HCT116 (cell line): Measurements from ENCODE around the gene COLEC11. TPM values are rescaled to one million over a fixed set of nuclear protein-coding genes. Genes with fewer than 3 reads are reported as not detected.

Experiments
- ATAC-seq: fragments of 200-7000 bp; cut with Tn5 transposase; 2 replicates; pipeline ENCODE4 v1.9.1; 2020; ENCODE audit warnings: mild to moderate bottlenecking, moderate library complexity
- BruUV-seq: library from RNA; stranded (reverse); fragments of 400-500 nt; replicated peaks from 2 replicates; lab custom pipeline; 2021; lab: Mats Ljungman, UMichigan
- CTCF ChIA-PET: fragments of 300-600 bp; sonication (Branson Sonifier 250); formaldehyde crosslinking; loops from one replicate; lab custom pipeline; 2021; ENCODE audit warnings: antibody characterized with exemption; lab: Charles Lee
- POLR2A ChIA-PET: fragments of 300-600, 350-600 bp; sonication (Branson Sonifier 250); formaldehyde crosslinking; loops from one replicate; lab custom pipeline; 2021; ENCODE audit warnings: antibody characterized with exemption; lab: Charles Lee
- RAD21 ChIA-PET, 2 experiments: fragments of 300-600 bp; sonication (Branson Sonifier 250); formaldehyde crosslinking; loops; one replicate each; lab custom pipeline; 2023; ENCODE audit warnings: low total read pairs in 2 of 2; ENCODE audit not compliant: uncharacterized antibody in 2 of 2, unreplicated experiment in 2 of 2, low non-redundant PET in 1 of 2; lab: Charles Lee
- DNase-seq: peaks from one replicate; pipeline ENCODE4 v3.0.0-alpha.2; 2010; ENCODE audit warnings: low read depth, low spot score
- H2AFZ ChIP-seq: fragments of 200-600 bp; shearing (Covaris generic), sonication (generic); 2 replicates; pipeline ENCODE4 v1.6.1; 2017; ENCODE audit warnings: low read depth, mixed run types, mixed read lengths, antibody characterized with exemption, low read length; ENCODE audit not compliant: poor library complexity, severe bottlenecking
- H3K27ac ChIP-seq: 2 replicates; pipeline ENCODE4 v1.5.1; 2012; ENCODE audit warnings: low read depth, low read length
- H3K27me3 ChIP-seq: fragments of 200-600 bp; sonication (generic); 2 replicates; pipeline ENCODE4 v1.6.1; 2016; ENCODE audit warnings: mixed run types, low read length, mixed read lengths; ENCODE audit not compliant: insufficient read depth
- H3K36me3 ChIP-seq, 2 experiments: fragments of 200-500 bp in 1 of 2; fragments of 200-600 bp in 1 of 2; sonication (Bioruptor generic) in 1 of 2; sonication (generic) in 1 of 2; 2 replicates each; pipeline versions ENCODE4 v1.5.1 to v1.6.1; 2014 to 2016; ENCODE audit warnings: low read length in 2 of 2, inconsistent platforms in 1 of 2, mixed read lengths in 1 of 2, mixed run types in 1 of 2; ENCODE audit not compliant: insufficient read depth in 2 of 2, control insufficient read depth in 1 of 2
- H3K4me1 ChIP-seq, 2 experiments: fragments of 200-600 bp in 1 of 2; sonication (generic) in 1 of 2; 2 replicates each; pipeline versions ENCODE4 v1.5.1 to v1.6.1; 2012 to 2017; ENCODE audit warnings: low read length in 2 of 2, inconsistent platforms in 1 of 2, mild to moderate bottlenecking in 1 of 2, mixed read lengths in 1 of 2, mixed run types in 1 of 2, moderate library complexity in 1 of 2; ENCODE audit not compliant: insufficient read depth in 2 of 2, control insufficient read depth in 1 of 2
- H3K4me2 ChIP-seq: fragments of 200-600 bp; sonication (generic); 2 replicates; pipeline ENCODE4 v1.6.1; 2017; ENCODE audit warnings: mixed run types, low read length, mixed read lengths
- H3K4me3 ChIP-seq, 2 experiments: fragments of 200-600 bp in 1 of 2; sonication (generic) in 1 of 2; replicated peaks in 1 of 2; 2 replicates each; pipeline ENCODE4 v1.5.1; 2011 to 2016; ENCODE audit warnings: low read length in 2 of 2, control low read depth in 1 of 2, low read depth in 1 of 2, mild to moderate bottlenecking in 1 of 2, mixed read lengths in 1 of 2, mixed run types in 1 of 2
- H3K79me2 ChIP-seq: fragments of 200-600 bp; sonication (generic); 2 replicates; pipeline ENCODE4 v1.6.1; 2017; ENCODE audit warnings: mild to moderate bottlenecking, mixed run types, low read length, moderate library complexity, mixed read lengths; ENCODE audit not compliant: insufficient read depth
- H3K9ac ChIP-seq: fragments of 200-600 bp; sonication (generic); 2 replicates; pipeline ENCODE4 v1.6.1; 2016; ENCODE audit warnings: low read length, mixed read lengths
- H3K9me2 ChIP-seq: fragments of 200-600 bp; sonication (generic), shearing (Covaris generic); 2 replicates; pipeline ENCODE4 v1.6.1; 2017; ENCODE audit warnings: mixed run types, mild to moderate bottlenecking, moderate library complexity; ENCODE audit not compliant: insufficient read depth
- H3K9me3 ChIP-seq, 2 experiments: fragments of 200-500 bp in 1 of 2; fragments of 200-600 bp in 1 of 2; sonication (Bioruptor generic) in 1 of 2; sonication (generic) in 1 of 2; 2 replicates each; pipeline ENCODE4 v1.6.1; 2014 to 2017; ENCODE audit warnings: low read length in 2 of 2, mixed read lengths in 2 of 2, inconsistent platforms in 1 of 2, low read depth in 1 of 2, mild to moderate bottlenecking in 1 of 2, mixed run types in 1 of 2, moderate library complexity in 1 of 2; ENCODE audit not compliant: control insufficient read depth in 1 of 2, insufficient read depth in 1 of 2
- H4K20me1 ChIP-seq: fragments of 200-600 bp; sonication (generic), shearing (Covaris generic); 2 replicates; pipeline ENCODE4 v1.6.1; 2017; ENCODE audit warnings: mixed run types, mild to moderate bottlenecking, moderate library complexity; ENCODE audit not compliant: insufficient read depth
- CBX3 ChIP-seq: IDR thresholded peaks from 2 replicates; pipeline ENCODE4 v1.6.1; 2012; ENCODE audit warnings: low read depth
- ELF1 ChIP-seq: IDR thresholded peaks from 2 replicates; pipeline ENCODE4 v1.6.1; 2012; ENCODE audit warnings: low read depth, borderline replicate concordance
- POLR2AphosphoS5 ChIP-seq: IDR thresholded peaks from 2 replicates; pipeline ENCODE4 v1.6.1; 2011; ENCODE audit warnings: mild to moderate bottlenecking, low read depth, low read length, moderate library complexity
- RAD21 ChIP-seq: IDR thresholded peaks from 2 replicates; pipeline ENCODE4 v1.6.1; 2012; ENCODE audit warnings: low read depth, mild to moderate bottlenecking
- SIN3A ChIP-seq: IDR thresholded peaks from 2 replicates; pipeline ENCODE4 v1.6.1; 2012; ENCODE audit warnings: low read depth
- SRF ChIP-seq: IDR thresholded peaks from 2 replicates; pipeline ENCODE4 v1.6.1; 2012; ENCODE audit warnings: low read depth
- ZFX ChIP-seq: fragments of 450-650 bp; IDR thresholded peaks from 2 replicates; pipeline ENCODE4 v1.6.1; 2017
- intact Hi-C: fragments of 100-400 bp; cut with micrococcal nuclease; formaldehyde crosslinking; loops from 2 replicates; pipeline ENCODE4 v1.10.0; 2022
- total RNA-seq: library from RNA; stranded (reverse); gene quantifications from one replicate; pipeline ENCODE4 v1.2.1, GENCODE V29; 2021; ENCODE audit not compliant: unreplicated experiment
- TF ChIP-seq, protein P1 (sequence below): IDR thresholded peaks from 2 replicates; pipeline ENCODE4 v1.6.1; 2012
- TF ChIP-seq, protein P2 (sequence below): IDR thresholded peaks from 2 replicates; pipeline ENCODE4 v1.6.1; 2012
- TF ChIP-seq, protein P3 (sequence below): IDR thresholded peaks from 2 replicates; pipeline ENCODE4 v1.6.1; 2012; ENCODE audit warnings: low read depth

Gene COLEC11
- total RNA-seq, 1 experiment from 2014 or later = 0.15 TPM

DNA sequence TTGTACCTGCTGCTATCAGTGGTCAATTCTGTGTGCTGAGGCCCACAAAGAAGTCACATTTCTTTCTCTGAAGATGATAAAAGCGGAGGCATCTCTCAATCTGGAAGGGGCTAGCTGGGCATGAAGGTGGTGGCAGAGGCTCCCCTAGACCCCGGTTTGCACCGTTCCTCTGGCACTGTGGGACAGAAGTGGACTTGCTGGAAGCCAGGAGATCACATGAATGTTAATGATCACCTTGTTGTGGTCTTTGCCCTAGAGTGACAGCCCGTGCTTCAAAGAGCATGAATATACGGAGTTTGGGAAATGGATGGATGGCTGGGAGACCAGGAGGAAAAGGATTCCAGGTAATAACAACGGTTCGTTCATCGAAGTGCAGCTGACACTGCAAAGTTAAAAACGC is 83.3 kb downstream of the COLEC11 start:
- ATAC-seq = no peak
- no peaks in the 10 kb centered on the region for H4K20me1 ChIP-seq
- H3K4me1 ChIP-seq = no peaks in the 10 kb centered on the region
- intact Hi-C loops = no loop called here
- RAD21 ChIA-PET = no interaction called here
- H3K36me3 ChIP-seq = no peaks in the 10 kb centered on the region
- no TSS peak for BruUV-seq
- no peak overlapping the region for H3K9ac ChIP-seq
- no peak for TF ChIP-seq POLR2AphosphoS5
- TF ChIP-seq ELF1 = no peak
- TF ChIP-seq RAD21 = no peak
- TF ChIP-seq, protein P1, sequence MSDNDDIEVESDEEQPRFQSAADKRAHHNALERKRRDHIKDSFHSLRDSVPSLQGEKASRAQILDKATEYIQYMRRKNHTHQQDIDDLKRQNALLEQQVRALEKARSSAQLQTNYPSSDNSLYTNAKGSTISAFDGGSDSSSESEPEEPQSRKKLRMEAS = no peak
- TF ChIP-seq SRF = no peak
- TF ChIP-seq, protein P2, sequence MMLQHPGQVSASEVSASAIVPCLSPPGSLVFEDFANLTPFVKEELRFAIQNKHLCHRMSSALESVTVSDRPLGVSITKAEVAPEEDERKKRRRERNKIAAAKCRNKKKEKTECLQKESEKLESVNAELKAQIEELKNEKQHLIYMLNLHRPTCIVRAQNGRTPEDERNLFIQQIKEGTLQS = no peak
- no peak for TF ChIP-seq SIN3A
- no peak for TF ChIP-seq ZFX
- TF ChIP-seq CBX3 = no peak
- TF ChIP-seq, protein P3, sequence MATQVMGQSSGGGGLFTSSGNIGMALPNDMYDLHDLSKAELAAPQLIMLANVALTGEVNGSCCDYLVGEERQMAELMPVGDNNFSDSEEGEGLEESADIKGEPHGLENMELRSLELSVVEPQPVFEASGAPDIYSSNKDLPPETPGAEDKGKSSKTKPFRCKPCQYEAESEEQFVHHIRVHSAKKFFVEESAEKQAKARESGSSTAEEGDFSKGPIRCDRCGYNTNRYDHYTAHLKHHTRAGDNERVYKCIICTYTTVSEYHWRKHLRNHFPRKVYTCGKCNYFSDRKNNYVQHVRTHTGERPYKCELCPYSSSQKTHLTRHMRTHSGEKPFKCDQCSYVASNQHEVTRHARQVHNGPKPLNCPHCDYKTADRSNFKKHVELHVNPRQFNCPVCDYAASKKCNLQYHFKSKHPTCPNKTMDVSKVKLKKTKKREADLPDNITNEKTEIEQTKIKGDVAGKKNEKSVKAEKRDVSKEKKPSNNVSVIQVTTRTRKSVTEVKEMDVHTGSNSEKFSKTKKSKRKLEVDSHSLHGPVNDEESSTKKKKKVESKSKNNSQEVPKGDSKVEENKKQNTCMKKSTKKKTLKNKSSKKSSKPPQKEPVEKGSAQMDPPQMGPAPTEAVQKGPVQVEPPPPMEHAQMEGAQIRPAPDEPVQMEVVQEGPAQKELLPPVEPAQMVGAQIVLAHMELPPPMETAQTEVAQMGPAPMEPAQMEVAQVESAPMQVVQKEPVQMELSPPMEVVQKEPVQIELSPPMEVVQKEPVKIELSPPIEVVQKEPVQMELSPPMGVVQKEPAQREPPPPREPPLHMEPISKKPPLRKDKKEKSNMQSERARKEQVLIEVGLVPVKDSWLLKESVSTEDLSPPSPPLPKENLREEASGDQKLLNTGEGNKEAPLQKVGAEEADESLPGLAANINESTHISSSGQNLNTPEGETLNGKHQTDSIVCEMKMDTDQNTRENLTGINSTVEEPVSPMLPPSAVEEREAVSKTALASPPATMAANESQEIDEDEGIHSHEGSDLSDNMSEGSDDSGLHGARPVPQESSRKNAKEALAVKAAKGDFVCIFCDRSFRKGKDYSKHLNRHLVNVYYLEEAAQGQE = no peak
- TF ChIP-seq, all 23 proteins: peak for 0
- no peak for DNase-seq
- CTCF ChIA-PET = no interaction called here
- H3K79me2 ChIP-seq = no peaks in the 10 kb centered on the region
- H3K27ac ChIP-seq = no peak overlapping the region
- H3K9me3 ChIP-seq = no peaks in the 10 kb centered on the region
- no peak overlapping the region for H3K4me2 ChIP-seq
- H3K4me3 ChIP-seq = no peak overlapping the region
- H2AFZ ChIP-seq = no peak overlapping the region
- no peaks in the 10 kb centered on the region for H3K9me2 ChIP-seq
- H3K27me3 ChIP-seq = peaks cover 11% of the 10 kb centered on the region; the same call in 1 of the 2 replicates
- POLR2A ChIA-PET = no interaction called here
